GM11168 (cell line): Measurements from ENCODE around the gene IFITM1.
"Not testable (repeated sequence)": the region's sequence is repeated elsewhere in the genome, so short reads cannot be mapped to it uniquely, and the experiment has no call there.

ENCODE experiments used
- in situ Hi-C: fragments of 300-500 bp; cut with MboI; formaldehyde crosslinking; loops from one replicate; pipeline ENCODE4 v1.12.0; 2022; ENCODE audit warnings: low sequenced_read_pairs; ENCODE audit not compliant: unreplicated experiment

Gene IFITM1

DNA sequence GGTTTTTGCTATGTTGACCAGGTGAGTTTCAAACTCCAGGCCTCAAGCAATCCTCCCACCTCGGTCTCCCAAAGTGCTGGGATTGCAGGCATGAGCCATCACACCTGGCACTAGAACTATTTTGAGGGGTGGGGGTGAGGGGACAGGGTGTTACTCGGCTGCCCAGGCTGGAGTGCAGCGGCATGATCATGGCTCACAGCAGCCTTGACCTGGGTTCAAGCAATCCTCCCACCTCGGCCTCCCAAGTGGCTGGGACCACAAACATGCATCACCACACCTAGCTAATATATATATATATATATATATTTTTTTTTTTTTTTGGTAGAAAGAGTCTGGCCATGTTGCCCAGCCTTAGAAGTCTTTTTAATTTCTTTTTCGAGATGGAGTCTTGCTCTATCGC is 23.9 kb downstream of the IFITM1 start:
- in situ Hi-C loops: no loop called here

DNA sequence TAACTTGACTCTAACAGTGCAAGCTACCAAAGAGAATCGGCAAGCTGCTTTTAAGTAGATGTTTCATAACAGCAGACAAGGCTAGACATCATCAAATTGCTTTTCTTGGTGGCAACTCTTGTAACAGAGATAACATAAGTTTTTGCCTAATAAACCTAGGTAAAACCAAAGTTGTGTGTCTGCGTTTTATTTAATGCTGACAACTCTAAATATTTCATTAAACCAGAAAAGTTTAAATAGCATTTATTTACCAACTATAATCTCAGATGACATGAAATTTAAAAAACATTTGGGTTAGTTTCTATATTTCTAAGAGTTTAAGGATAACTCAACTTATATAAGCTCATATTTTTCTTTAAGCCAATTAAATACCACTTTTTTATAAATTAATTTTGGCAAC is 26.1 kb downstream of the IFITM1 start:
- in situ Hi-C loops: no loop called here

DNA sequence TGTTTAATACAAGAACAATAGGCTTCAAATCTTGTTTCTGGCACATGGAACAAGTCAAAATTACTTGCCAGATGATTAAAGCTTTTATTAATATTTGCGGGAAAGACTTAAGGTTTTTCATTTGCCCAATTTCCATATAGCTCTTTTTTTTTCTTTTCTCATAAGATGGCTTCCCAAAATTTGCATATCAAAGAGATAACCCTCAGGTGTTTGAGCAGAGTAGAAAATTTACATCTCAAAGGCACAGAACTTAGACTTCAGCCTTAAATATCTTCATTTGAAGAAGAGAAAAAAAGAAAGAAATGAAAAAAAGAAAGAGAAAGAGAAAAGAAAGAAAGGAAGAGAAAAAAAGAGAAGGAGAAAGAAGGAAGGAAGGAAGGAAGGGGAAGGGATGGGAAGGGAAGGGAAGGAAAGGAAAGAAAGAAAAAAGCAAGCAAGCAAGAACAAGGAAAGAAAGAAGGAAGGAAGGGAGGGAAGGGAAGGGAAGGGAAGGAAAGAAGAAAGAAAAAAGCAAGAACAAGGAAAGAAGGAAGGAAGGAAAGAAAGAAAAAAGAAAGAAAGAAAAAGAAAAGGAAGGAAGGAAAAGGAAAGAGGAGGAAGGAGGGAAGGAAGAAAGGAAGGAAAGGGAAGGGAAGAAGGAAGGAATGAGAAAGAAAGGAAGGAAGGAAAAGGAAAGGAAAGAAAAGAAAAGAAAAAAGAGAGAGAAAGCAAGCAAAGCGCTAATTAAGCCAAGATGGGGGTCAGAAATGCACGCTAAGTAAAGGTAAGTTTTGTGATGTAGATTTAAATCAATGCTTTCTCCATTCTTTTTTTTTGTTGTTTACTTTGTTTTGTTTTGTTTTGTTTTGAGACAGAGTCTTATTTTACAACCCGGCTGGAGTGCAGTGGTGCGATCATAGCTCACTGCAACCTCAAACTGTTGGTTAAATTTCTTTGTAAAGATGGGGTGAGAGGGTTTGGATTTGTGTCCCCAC is 27.0 kb downstream of the IFITM1 start:
- in situ Hi-C loops: no loop called here

DNA sequence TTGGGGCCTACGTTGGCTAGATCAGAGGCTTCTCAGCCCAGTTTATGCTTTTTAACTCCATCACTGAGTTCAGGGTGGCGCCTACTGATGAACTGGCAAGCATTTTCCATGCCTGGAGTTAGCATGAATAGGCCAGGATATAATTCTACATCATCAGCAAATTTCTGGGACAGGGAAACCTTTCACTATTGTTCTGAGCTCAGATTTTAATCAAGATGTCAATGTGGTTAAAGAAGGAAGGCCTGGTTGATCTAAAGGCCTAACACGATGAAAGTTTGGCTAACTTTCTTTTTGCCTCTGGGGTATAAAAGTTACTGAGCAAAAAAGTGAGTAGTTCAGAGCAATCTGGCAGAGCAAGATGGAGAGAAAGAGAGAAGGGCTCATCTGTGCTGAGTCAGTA is 28.5 kb downstream of the IFITM1 start:
- in situ Hi-C loops: no loop called here

DNA sequence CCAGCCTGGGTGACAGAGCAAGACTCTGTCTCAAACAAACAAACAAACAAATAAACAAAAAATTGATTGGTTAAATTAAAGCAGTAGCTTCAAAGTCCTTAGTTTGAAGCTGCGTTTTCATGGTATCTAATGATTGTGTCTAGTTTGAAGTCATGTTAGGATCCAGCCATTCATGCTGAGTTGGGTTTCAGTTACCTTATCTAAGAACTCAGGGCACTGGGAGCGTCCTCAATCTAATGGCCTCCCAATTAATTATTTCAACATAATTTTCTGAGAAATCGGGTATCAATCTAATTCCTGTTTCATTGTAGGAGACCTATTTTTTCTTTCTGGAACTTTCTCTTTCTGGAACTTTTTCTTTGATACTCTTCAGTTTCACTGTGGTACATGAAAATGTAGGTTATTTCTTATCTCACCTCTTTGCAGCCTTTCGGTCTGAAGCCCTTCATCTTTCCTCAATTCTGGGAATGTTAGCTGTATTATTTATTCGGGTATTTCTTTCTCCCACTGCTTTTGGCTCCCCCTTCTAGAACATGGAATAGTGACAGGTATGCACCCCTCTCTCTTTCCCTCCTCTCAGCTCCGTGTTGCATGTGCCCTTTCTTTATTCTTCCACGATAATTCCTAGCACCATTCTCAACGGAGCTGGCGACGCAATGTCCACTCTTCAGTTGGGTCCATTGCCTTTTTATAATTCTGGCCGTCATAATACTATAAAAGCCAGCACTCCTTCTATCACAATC is 31.2 kb downstream of the IFITM1 start:
- in situ Hi-C loops: loop anchor here (5.0 kb wide), 1 partner anchor 43 kb away; no protein-coding TSS in a partner anchor

DNA sequence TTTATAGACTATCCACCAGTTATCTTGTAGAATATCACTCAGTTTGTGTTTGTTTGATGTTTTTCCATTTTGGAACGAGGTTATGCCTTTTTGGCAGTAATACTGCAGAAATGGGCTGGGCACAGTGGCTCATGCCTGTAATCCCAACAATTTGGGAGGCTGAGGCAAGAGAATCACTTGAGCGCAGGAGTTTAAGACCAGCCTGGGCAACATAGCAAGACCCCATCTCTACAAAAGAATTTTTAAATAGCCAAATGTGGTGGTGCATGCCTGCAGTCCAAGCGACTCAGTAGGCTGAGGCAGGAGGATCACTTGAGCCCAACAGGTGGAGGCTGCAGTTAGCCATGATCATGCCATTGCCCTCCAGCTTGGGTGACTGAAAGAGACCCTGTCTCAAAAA is 32.7 kb downstream of the IFITM1 start:
- in situ Hi-C loops: loop anchor here (5.0 kb wide), 1 partner anchor 44 kb away; no protein-coding TSS in a partner anchor

DNA sequence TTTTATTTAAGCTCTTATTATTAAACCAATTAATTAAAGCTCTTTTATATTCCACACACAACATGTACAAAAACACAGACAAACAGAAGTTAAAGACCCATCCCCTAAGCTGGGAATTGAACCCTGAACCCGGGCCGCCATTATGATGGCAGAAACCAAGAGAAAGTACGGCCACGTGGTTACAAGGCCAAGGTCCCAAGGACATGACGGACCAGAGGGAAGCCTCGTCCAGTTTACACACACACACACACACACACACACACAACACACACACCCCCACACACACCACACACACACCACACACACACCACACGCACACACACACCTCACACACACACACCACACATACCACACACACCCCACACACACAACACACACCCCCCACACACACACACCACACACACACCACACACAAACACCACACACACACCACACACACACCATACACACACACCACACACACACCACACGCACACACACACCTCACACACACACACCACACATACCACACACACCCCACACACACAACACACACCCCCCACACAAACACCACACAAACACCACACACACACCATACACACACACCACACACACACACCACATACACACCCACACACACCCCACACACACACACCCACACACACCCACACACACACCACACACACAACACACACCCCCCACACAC is 35.6 kb downstream of the IFITM1 start:
- in situ Hi-C loops: loop anchor here (5.0 kb wide), 1 partner anchor 47 kb away; no protein-coding TSS in a partner anchor

DNA sequence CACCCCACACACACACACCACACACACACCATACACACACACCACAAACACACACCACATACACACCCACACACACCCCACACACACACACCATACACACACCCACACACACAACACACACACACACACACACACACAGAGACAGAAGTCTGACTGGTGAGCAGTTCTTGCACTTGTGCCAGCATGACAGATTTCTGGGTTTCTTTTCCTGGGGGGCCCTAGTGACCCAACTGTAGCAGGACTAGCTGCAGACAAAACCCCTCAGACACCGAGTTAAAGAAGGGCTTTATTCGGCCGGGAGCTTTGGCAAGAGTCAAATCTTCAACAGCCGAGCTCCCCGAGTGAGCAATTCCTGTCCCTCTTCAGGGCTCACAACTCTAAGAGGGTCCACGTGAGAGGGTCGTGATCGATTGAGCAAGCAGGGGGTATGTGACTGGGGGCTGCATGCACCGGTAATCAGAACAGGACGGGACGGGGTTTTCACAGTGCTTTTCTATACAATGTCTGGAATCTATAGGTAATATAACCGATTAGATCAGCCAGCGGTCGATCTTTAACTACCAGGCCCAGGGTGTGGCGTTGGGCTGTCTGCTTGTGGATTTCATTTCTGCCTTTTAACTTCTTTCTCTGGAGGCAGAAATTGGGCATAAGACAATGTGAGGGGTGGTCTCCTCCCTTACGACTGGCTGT is 36.3 kb downstream of the IFITM1 start:
- in situ Hi-C loops: not testable (repeated sequence)

DNA sequence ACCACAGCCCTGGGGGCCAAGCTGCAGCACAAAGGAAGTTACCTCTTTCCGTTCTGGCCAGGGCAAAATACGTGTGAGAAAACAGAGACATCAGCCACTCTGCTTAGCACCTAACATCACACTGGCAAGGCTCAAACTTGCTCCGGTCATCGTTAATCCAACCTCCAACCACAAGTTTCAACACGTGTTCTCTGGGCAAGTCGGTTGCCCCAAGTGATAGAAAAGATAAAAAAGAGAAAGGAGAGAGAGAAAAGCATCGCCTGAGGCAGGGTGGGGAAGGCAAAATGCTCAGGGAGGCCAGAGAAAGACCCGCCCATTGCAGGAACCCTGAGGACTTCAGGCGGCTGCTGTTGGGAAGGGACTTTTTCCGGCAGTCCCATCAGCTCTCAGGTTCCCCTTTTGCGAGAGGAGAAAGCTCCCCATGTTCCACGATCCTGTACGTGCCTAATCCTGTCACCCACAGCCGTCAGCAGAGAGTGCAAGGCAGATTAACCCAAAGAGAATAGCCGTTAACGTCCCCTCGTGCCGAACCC is 36.9 kb downstream of the IFITM1 start:
- in situ Hi-C loops: no loop called here

DNA sequence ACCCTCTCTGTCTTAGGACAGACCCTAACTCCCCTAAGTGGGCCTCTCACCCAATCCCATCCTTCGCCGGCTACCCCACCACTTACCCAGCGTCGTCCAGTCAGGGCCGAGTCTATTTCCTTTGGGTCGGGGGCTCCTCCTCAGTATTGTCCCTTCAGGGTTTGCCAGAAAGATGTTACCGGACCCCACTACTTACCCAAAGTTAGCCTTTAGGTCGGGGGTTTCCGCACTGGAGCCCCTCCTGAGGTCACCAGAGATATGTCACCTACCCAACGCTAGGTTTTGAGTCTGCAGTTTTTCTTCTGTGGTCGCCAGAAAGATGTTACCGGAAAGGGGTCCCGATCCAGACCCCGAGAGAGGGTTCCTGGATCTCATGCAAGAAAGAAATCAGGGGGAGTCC is 37.6 kb downstream of the IFITM1 start:
- in situ Hi-C loops: no loop called here

DNA sequence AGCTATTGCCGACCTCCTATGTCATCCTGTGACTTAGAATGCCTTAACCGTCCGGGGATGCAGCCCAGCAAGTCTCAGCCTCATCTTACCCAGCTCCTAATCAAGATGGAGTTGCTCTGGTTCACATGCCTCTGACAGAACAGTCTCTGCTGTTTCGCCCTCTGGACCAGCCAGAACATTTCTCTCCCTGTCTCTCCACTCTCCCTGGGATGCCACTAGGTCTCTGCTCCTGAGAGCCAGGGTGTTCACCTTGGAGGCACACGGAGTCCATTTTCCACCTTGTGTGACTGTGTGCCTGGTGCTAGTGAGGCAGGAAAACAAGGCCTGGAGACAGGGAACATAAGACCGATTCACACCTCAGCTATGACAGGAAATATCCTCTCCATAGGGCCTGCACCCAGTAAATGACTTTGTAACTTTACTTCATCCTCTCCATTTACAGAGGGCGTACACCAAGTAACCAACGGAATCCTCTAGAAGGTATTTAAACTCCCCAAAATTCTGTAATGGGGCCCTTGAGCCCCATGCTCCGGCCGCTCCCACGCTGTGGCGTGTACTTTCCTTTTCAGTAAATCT is 38.7 kb downstream of the IFITM1 start:
- in situ Hi-C loops: no loop called here

DNA sequence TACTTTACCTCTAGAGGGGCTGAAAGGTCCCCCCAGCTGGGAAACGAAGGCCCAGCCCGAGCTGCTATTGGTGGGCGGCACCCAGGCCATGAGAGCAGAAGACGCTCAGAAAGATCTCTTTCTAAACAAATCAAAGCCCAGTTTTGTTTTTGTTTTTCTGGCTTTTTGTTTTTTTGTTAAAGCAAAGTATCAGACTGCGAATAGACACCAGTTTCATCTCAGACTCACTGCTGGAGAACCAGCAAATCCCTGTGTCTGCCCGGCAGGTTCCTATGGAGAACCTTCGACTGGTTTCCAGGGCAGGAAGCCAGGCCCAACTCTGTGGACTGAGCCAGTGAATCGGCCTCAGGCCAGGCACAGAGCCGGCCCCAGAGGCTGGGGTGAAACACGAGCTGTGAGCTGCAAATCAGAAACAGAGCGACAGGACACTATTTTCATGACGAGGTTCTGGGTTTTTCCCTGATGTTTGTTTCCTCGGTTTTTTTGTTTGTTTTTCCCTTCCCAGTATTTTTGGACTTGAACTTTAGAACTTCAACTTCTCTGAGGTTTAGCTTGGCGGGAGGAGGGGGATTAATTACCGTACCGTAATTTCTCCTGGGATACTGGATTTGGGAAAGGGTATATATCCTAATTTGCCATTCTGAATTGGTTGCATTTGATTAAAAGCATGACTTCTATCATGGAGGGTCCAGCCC is 39.5 kb downstream of the IFITM1 start:
- in situ Hi-C loops: no loop called here

DNA sequence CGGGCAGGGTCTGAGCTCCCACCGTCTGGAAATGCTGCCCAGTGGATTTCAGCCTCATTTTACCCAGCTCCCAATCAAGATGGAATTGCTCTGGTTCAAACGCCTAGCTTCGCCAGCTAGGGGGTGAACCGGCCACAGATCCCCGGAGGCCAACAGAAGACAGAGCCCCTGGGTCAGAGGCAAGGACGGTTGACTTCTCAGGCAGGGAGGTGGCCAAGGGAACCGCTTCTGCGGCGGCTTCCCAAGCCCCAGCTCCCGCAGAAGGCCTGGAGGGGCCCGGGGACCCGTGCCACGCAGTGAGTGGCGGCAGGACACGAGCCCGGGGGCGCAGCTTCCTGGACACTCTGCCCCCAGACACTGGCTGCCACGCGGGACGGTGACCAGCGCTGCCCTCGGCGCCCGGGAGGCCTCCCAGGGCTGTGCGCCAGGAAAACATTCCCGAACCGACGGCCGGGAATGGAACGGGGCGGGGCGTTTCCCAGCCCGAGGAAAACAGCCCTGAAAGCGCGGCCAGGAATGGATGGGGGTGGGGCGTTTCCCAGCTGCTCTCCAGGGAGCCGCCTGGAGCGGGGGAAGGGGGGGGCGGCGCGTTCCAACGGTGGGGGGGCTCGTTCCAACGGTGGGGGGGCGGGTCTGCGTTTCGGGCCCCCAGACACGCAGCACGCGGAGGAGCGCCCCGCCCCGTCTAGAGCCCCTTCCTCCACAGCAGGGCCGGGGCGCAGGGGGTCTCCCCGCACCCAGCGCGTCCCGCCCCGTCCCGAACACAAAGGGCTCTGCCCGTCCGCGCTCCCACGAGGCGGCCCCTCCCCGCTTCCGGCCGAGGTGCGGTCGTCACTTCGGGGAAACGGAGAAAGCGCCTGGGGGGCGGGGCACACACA is 42.0 kb downstream of the IFITM1 start:
- in situ Hi-C loops: loop anchor here (5.0 kb wide), 1 partner anchor 149 kb away; the partner anchor contains the start of genes BET1L and RIC8A

DNA sequence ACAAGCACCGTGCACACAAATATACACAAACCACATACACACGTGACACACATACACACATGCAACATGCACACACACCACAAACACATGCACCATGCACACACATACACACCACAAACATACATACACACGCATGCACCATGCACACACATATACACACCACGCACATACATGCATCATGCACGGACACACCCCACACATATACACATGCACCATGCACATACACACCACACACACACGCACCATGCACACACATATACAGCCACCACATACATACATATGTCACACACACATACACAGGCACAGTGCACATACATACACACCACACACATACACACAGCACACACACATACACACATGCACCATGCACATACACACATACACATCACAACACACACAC is 42.8 kb downstream of the IFITM1 start:
- in situ Hi-C loops: loop anchor here (5.0 kb wide), 1 partner anchor 149 kb away; the partner anchor contains the start of genes BET1L and RIC8A

DNA sequence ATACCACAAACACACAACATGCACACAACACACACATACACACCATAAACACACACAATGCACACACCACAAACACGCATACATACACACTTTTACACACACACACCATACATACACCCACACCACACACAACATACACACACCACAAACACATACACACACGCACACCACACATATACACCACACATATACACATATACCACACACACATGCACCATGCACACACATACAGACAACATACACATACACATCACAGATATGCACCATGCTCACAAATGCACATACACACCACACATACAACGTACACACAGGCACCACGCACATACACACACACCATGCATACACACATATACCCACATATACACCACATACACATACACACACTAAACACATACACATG is 43.7 kb downstream of the IFITM1 start:
- in situ Hi-C loops: loop anchor here (5.0 kb wide), 1 partner anchor 150 kb away; the partner anchor contains the start of genes BET1L and RIC8A

DNA sequence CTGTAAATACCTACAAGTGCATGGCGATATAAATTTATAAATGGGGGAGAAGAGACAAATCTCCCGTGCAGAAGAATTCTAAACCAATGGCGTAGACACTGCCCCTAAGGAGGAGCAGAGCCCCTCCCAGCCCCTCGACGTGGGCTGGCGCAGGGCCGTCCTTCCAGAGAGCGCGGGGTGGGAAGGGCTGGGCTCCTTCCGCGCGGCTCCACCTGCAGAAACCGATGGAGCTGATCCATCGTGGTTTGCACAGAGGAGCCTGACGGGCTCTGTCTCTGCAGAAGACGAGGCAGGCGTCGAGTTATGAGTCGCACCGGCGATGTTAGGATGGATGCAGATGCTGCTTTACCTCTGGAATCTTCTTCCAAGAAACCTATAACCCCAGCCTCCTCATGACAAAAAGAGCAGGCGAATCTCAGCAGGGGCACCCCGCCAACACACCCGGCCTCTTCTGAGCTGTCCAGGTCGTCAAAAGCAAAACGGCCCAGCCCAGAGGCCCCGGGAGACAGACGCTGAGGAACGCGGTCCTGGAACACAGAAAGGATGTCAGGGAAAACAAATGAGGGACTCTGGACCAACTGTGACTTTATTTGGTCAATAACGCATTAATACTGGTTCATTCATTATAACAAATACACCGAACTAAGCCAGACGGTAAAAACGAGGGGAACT is 44.4 kb downstream of the IFITM1 start:
- in situ Hi-C loops: loop anchor here (5.0 kb wide), 1 partner anchor 151 kb away; the partner anchor contains the start of genes BET1L and RIC8A

DNA sequence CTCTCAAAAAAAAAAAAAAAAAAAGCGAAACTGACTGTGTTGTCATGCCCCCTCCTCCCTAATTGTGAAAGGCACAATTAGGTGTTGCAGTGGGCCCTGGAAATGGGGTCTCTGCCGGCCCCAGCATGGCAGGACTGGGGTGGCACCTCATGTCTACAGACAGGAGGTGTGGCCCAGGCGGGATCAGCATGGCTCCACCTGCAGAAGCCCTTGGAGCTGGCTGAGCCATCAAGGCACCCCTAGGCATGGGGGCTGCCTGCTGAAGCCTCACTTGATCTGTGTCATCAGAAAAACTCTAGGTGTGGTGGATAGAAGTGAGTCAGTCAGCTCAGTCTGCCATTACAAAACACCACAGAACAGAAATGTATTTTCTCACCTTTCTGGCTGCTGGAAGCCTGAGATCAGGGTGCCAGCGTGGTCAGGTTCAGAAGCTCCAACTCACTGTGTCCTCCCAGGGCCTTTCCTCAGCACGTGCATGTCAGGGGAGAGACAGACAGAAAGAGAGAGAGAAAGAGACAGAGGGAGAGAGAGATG is 45.4 kb downstream of the IFITM1 start:
- in situ Hi-C loops: loop anchor here (5.0 kb wide), 1 partner anchor 152 kb away; the partner anchor contains the start of genes BET1L and RIC8A
